DND-41 (cell line): ENCODE results near the gene ITGA1.

ENCODE experiments used
- CTCF ChIP-seq: IDR thresholded peaks from 2 replicates; pipeline ENCODE4 v1.5.1; 2012; ENCODE audit warnings: borderline replicate concordance, low read length, moderate library complexity, mild to moderate bottlenecking; ENCODE audit not compliant: poor library complexity, severe bottlenecking; ENCODE audit errors: extremely low read depth
- EZH2 ChIP-seq: IDR thresholded peaks from 3 replicates; pipeline ENCODE4 v1.6.1; 2012; ENCODE audit warnings: borderline replicate concordance, low read depth, mild to moderate bottlenecking, moderate library complexity, low read length, inconsistent platforms; ENCODE audit not compliant: severe bottlenecking

GRCh38 chr5:52758014-52758413 is 29.7 kb upstream of the ITGA1 start:
- TF ChIP-seq CTCF (no peak), EZH2 (no peak)
